Lower lobe of right lung (tissue), 2 donors: Measurements from ENCODE around the gene RING1. TPM values are rescaled to one million over a fixed set of nuclear protein-coding genes. Genes with fewer than 3 reads are reported as not detected.

ENCODE experiments used
- ATAC-seq, 2 donors: fragments of 200-7000 bp; cut with Tn5 transposase; one replicate each; pipeline ENCODE4 v1.9.1; 2020 to 2022; ENCODE audit warnings: mild to moderate bottlenecking in 2 of 2, moderate library complexity in 2 of 2
- DNase-seq: peaks from one replicate; pipeline ENCODE4 v3.0.0-alpha.2; 2020
- H3K27ac ChIP-seq: fragments of 200-600 bp; one replicate; pipeline ENCODE4 v1.8.0; 2022
- H3K27me3 ChIP-seq: fragments of 200-600 bp; one replicate; pipeline ENCODE4 v1.8.0; 2022; ENCODE audit warnings: low read depth
- H3K36me3 ChIP-seq: fragments of 200-600 bp; one replicate; pipeline ENCODE4 v1.8.0; 2022; ENCODE audit warnings: mild to moderate bottlenecking
- H3K4me1 ChIP-seq: fragments of 200-600 bp; one replicate; pipeline ENCODE4 v1.8.0; 2022
- H3K4me3 ChIP-seq: fragments of 200-600 bp; one replicate; pipeline ENCODE4 v1.8.0; 2022; ENCODE audit warnings: mild to moderate bottlenecking
- H3K9me3 ChIP-seq: fragments of 200-600 bp; one replicate; pipeline ENCODE4 v1.8.0; 2022
- intact Hi-C: fragments of 100-400 bp; cut with DNase I; formaldehyde crosslinking; loops from one replicate; pipeline ENCODE4 v1.11.0; 2022
- total RNA-seq: library from RNA; stranded (reverse); fragmentation: NEBNext Ultra II Directional; extraction: Animal tissue kit (Norgen Biotek cat#: 25700); gene quantifications from one replicate; pipeline ENCODE4 v1.2.1, GENCODE V29; 2021
- TF ChIP-seq, protein P1 (sequence below): fragments of 200-600 bp; IDR thresholded peaks from one replicate; pipeline ENCODE4 v1.8.0; 2022; ENCODE audit warnings: antibody characterized with exemption, mild to moderate bottlenecking
- donor health status: DM: no; HTN: yes; CAD: no; lungs with severe emphysema.

The RING1 gene
- total RNA-seq, 1 donor from 2014 or later: 43.1 TPM

DNA sequence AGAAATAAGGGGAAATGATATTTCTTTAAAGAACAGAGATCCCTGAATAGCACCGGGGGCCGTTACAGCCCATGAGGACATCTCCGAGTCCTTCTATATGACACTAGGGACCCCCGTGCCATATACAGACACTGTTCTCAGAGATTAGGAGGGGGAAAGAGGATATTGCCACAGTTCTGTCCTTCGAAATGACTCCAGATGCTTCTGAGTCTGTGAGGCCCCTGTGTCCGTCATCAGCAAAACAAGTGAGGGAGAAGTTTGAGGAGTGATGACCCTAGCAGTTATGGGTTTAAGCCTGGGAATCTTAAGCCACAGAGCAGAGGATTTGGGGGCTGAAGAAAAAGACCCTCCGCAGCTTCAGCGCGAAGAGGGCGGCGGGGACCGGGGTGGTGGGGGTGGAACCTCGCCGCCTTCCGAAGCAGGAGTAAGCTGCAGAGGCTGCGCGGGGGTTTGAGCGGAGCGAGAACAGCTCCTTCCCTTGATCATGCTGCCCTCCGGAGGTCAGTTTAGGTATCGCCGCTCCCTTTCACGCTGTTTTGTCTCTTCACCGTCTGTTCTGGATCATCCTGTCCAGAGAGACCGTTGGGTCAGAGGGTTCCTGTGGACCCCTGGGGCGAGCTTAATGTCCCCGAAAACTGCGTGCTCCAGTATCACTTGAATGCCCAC, 39.8 kb downstream of the RING1 start:
- Histone ChIP-seq H3K4me1 (peaks cover 28% of the 10 kb centered on the region), H3K27ac (peak overlapping the region; percentile 92), H3K36me3 (peaks cover 23% of the 10 kb centered on the region), H3K4me3 (peak overlapping the region; percentile 69), H3K27me3 (no peaks in the 10 kb centered on the region), H3K9me3 (no peaks in the 10 kb centered on the region)
- TF ChIP-seq, protein P1, sequence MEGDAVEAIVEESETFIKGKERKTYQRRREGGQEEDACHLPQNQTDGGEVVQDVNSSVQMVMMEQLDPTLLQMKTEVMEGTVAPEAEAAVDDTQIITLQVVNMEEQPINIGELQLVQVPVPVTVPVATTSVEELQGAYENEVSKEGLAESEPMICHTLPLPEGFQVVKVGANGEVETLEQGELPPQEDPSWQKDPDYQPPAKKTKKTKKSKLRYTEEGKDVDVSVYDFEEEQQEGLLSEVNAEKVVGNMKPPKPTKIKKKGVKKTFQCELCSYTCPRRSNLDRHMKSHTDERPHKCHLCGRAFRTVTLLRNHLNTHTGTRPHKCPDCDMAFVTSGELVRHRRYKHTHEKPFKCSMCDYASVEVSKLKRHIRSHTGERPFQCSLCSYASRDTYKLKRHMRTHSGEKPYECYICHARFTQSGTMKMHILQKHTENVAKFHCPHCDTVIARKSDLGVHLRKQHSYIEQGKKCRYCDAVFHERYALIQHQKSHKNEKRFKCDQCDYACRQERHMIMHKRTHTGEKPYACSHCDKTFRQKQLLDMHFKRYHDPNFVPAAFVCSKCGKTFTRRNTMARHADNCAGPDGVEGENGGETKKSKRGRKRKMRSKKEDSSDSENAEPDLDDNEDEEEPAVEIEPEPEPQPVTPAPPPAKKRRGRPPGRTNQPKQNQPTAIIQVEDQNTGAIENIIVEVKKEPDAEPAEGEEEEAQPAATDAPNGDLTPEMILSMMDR: peak; percentile 97
- intact Hi-C loops: no loop called here
- DNase-seq: peak; percentile 91
- ATAC-seq: peak; percentile 88 to 93

DNA sequence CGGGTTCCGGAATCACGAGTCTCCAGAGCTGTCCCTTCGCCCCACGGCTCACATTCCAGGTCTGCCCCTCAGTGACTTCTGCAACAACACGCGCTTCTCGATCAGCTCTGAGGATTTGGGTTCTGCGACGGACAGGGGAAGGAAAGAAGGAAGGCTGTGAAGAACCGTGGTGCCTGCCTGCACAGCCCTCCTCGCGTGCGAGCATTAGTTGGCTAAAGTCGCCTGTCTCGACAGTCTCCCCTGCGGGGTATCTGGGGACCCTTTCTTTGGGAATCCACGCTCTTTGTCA, 40.3 kb downstream of the RING1 start:
- TF ChIP-seq, protein P1: peak; percentile 13
- H3K9me3 ChIP-seq: no peaks in the 10 kb centered on the region
- no peaks in the 10 kb centered on the region for H3K27me3 ChIP-seq
- peaks cover 28% of the 10 kb centered on the region for H3K4me1 ChIP-seq
- ATAC-seq: peak; percentile 3 to 25
- peak overlapping the region; percentile 92 for H3K27ac ChIP-seq
- H3K4me3 ChIP-seq: peak overlapping the region; percentile 69
- no peak for DNase-seq
- intact Hi-C loops: no loop called here
- peaks cover 23% of the 10 kb centered on the region for H3K36me3 ChIP-seq

GRCh38 chr6:33248932-33249731, 40.8 kb downstream of the RING1 start:
- peaks cover 23% of the 10 kb centered on the region for H3K36me3 ChIP-seq
- TF ChIP-seq, protein P1: peak; percentile 28
- intact Hi-C loops: no loop called here
- H3K4me1 ChIP-seq: peaks cover 28% of the 10 kb centered on the region
- DNase-seq (peak; percentile 99), ATAC-seq (peak; percentile 98)
- no peaks in the 10 kb centered on the region for H3K9me3 ChIP-seq
- peak overlapping the region; percentile 92 for H3K27ac ChIP-seq
- no peaks in the 10 kb centered on the region for H3K27me3 ChIP-seq
- peak overlapping the region; percentile 69 for H3K4me3 ChIP-seq

- no peak for DNase-seq
- Histone ChIP-seq H3K4me3 (peak overlapping the region; percentile 69), H3K36me3 (peaks cover 32% of the 10 kb centered on the region), H3K4me1 (peaks cover 28% of the 10 kb centered on the region), H3K27ac (peak overlapping the region; percentile 92), H3K27me3 (no peaks in the 10 kb centered on the region), H3K9me3 (no peaks in the 10 kb centered on the region)
- intact Hi-C loops: no loop called here
- TF ChIP-seq, protein P1: no peak
- no peak for ATAC-seq
Observed at GRCh38 chr6:33249732-33250630, 41.7 kb downstream of the RING1 start.

- H3K9me3 ChIP-seq: no peaks in the 10 kb centered on the region
- peak overlapping the region; percentile 92 for H3K27ac ChIP-seq
- intact Hi-C loops: no loop called here
- H3K4me3 ChIP-seq: no peak overlapping the region
- H3K36me3 ChIP-seq: peaks cover 37% of the 10 kb centered on the region
- H3K4me1 ChIP-seq: peaks cover 28% of the 10 kb centered on the region
- H3K27me3 ChIP-seq: no peaks in the 10 kb centered on the region
- no peak for DNase-seq
- TF ChIP-seq, protein P1: no peak
- no peak for ATAC-seq
Observed at GRCh38 chr6:33250731-33251130, 42.4 kb downstream of the RING1 start.
